Natural killer cell treated with Interleukin-12 subunit alpha and Interleukin-12 subunit beta and Interleukin-15 and Interleukin-18, amount 100 ng/mL, for 72 hours (primary cell): ENCODE results near the gene CDK7. TPM values are rescaled to one million over a fixed set of nuclear protein-coding genes. Genes with fewer than 3 reads are reported as not detected.
"Not testable (repeated sequence)": the region's sequence is repeated elsewhere in the genome, so short reads cannot be mapped to it uniquely, and the experiment has no call there.

ENCODE experiments used
- ATAC-seq, 2 donors: fragments of 150-1000 bp; cut with Tn5 transposase in 1 of 2; sonication (Bioruptor Pico), chemical (Tn5 transposase) in 1 of 2; 2 replicates each; pipeline ENCODE4 v1.10.0; 2021
- DNase-seq: peaks from one replicate; pipeline ENCODE4 v3.0.0; 2022; ENCODE audit warnings: low spot score
- H3K27ac Mint-ChIP-seq, 2 donors: 1 replicate in 1 of 2; 2 replicates in 1 of 2; pipeline ENCODE4 v1.8.0; 2022; ENCODE audit warnings: mixed read lengths in 2 of 2, mild to moderate bottlenecking in 1 of 2, moderate library complexity in 1 of 2
- H3K27me3 Mint-ChIP-seq, 2 donors: 1 replicate in 1 of 2; 2 replicates in 1 of 2; pipeline ENCODE4 v1.8.0; 2022; ENCODE audit warnings: mixed read lengths in 2 of 2
- H3K36me3 Mint-ChIP-seq: one replicate; pipeline ENCODE4 v1.8.0; 2022; ENCODE audit warnings: mixed read lengths
- H3K4me1 Mint-ChIP-seq, 2 donors: 1 replicate in 1 of 2; 2 replicates in 1 of 2; pipeline ENCODE4 v1.8.0; 2022; ENCODE audit warnings: low read depth in 2 of 2, mixed read lengths in 2 of 2, mild to moderate bottlenecking in 1 of 2
- H3K4me3 Mint-ChIP-seq: one replicate; pipeline ENCODE4 v1.8.0; 2022; ENCODE audit warnings: mixed read lengths
- H3K9me3 Mint-ChIP-seq: 2 replicates; pipeline ENCODE4 v1.8.0; 2022; ENCODE audit warnings: mixed read lengths
- total RNA-seq, 2 donors: library from RNA; stranded (reverse); gene quantifications; one replicate each; pipeline ENCODE4 v1.2.3, GENCODE V29; 2022

Gene CDK7
- total RNA-seq, 2 donors from 2014 or later, result 37.9 to 57.5 TPM

- Mint-ChIP-seq H3K27me3 (no peaks in the 10 kb centered on the region), H3K4me1 (peaks cover 10 to 13% of the 10 kb centered on the region in 2 donors), H3K4me3 (no peak overlapping the region), H3K36me3 (no peaks in the 10 kb centered on the region), H3K27ac (no peak overlapping the region), H3K9me3 (no peaks in the 10 kb centered on the region)
- DNase-seq (no peak), ATAC-seq (no peak)
Measured at GRCh38 chr5:69219939-69220338, 14.7 kb upstream of the CDK7 start.

- H3K36me3 Mint-ChIP-seq, H3K27ac Mint-ChIP-seq, H3K9me3 Mint-ChIP-seq, ATAC-seq, H3K27me3 Mint-ChIP-seq, DNase-seq, H3K4me3 Mint-ChIP-seq: not testable (repeated sequence)
- peaks cover 10 to 13% of the 10 kb centered on the region in 2 donors for H3K4me1 Mint-ChIP-seq
Measured at GRCh38 chr5:69220371-69220770, 14.3 kb upstream of the CDK7 start.

DNA sequence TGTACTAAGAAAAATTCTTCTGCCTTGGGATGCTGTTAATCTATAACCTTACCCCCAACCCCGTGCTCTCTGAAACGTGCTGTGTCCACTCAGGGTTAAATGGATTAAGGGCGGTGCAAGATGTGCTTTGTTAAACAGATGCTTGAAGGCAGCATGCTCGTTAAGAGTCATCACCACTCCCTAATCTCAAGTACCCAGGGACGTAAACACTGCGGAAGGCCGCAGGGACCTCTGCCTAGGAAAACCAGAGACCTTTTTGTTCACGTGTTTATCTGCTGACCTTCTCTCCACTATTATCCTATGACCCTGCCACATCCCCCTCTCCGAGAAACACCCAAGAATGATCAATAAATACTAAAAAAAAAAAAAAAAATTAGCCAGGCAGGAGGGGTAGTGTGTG is 13.9 kb upstream of the CDK7 start:
- H3K4me3 Mint-ChIP-seq, H3K9me3 Mint-ChIP-seq, H3K27ac Mint-ChIP-seq, H3K36me3 Mint-ChIP-seq, DNase-seq, H3K27me3 Mint-ChIP-seq, ATAC-seq: not testable (repeated sequence)
- H3K4me1 Mint-ChIP-seq, result peaks cover 11 to 13% of the 10 kb centered on the region in 2 donors

- no peaks in the 10 kb centered on the region for H3K9me3 Mint-ChIP-seq
- H3K27me3 Mint-ChIP-seq, result no peaks in the 10 kb centered on the region
- H3K27ac Mint-ChIP-seq, result no peak overlapping the region
- H3K4me1 Mint-ChIP-seq, result peaks cover 0 to 7% of the 10 kb centered on the region in 2 donors
- DNase-seq, result no peak
- no peak overlapping the region for H3K4me3 Mint-ChIP-seq
- ATAC-seq, result no peak
- H3K36me3 Mint-ChIP-seq, result no peaks in the 10 kb centered on the region
Measured at GRCh38 chr5:69224520-69224919, 10.2 kb upstream of the CDK7 start.

- no peak overlapping the region for H3K4me3 Mint-ChIP-seq
- H3K36me3 Mint-ChIP-seq, result no peaks in the 10 kb centered on the region
Measured at GRCh38 chr5:69225860-69226259, 8.8 kb upstream of the CDK7 start.

DNA sequence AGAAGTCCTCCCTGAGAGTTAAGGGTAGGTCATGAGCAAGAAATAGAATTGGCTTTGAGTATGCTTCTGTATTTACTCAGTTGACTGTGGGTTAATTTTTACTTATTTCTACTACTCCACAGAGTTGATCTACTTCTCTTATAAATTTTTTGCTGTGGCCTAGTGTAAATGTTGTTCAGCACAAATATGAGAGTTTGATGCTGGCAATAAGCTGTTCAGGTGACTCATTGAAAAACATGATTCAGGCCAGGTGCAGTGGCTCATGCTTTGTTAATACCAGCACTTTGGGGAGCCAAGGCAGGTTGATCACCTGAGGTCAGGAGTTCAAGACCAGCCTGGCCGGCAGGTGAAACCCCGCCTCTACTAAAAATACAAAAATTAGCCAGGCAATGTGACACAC is 4.5 kb upstream of the CDK7 start:
- Mint-ChIP-seq H3K9me3 (no peaks in the 10 kb centered on the region), H3K4me3 (no peak overlapping the region)
- DNase-seq, result no peak

More at GRCh38 chr5:69225860-69226259, 8.8 kb upstream of the CDK7 start:
- no peak for DNase-seq
- Mint-ChIP-seq H3K27me3 (no peaks in the 10 kb centered on the region), H3K4me1 (peaks cover 0 to 7% of the 10 kb centered on the region in 2 donors), H3K9me3 (no peaks in the 10 kb centered on the region), H3K27ac (no peak overlapping the region)
- ATAC-seq, result no peak

GRCh38 chr5:69231281-69231680 is 3.4 kb upstream of the CDK7 start:
- no peak overlapping the region for H3K4me3 Mint-ChIP-seq
- H3K9me3 Mint-ChIP-seq, result no peaks in the 10 kb centered on the region
- no peak overlapping the region for H3K27ac Mint-ChIP-seq
- H3K27me3 Mint-ChIP-seq, result no peaks in the 10 kb centered on the region
- peaks cover 8 to 16% of the 10 kb centered on the region in 2 donors for H3K4me1 Mint-ChIP-seq
- ATAC-seq (no peak), DNase-seq (no peak)
- H3K36me3 Mint-ChIP-seq, result no peaks in the 10 kb centered on the region

More for the DNA sequence above, 4.5 kb upstream of the CDK7 start:
- ATAC-seq, result no peak
- H3K36me3 Mint-ChIP-seq, result no peaks in the 10 kb centered on the region
- H3K27me3 Mint-ChIP-seq, result no peaks in the 10 kb centered on the region
- peaks cover 7 to 8% of the 10 kb centered on the region in 2 donors for H3K4me1 Mint-ChIP-seq
- H3K27ac Mint-ChIP-seq, result no peak overlapping the region

GRCh38 chr5:69231851-69232250 is 2.8 kb upstream of the CDK7 start:
- Mint-ChIP-seq H3K27me3 (no peaks in the 10 kb centered on the region), H3K9me3 (no peaks in the 10 kb centered on the region), H3K36me3 (no peaks in the 10 kb centered on the region), H3K4me1 (peaks cover 11 to 21% of the 10 kb centered on the region in 2 donors), H3K27ac (no peak overlapping the region), H3K4me3 (no peak overlapping the region)
- ATAC-seq (no peak), DNase-seq (no peak)

DNA sequence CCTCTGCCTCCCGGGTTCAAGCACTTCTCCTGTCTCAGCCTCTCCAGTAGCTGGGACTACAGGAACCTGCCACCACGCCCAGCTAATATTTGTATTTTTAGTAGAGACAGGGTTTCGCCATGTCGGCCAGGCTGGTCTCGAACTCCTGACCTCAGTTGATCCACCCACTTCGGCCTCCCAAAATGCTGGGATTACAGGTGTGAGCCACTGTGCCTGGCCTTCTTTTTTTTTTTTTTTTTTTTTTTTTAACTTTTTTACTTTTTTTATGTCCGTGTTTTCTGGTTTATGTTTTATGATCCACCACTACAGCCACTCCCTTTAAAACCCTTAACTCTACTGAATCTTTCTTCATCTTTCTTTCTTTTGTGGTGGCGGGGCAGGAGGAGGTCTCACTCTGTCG is 2.0 kb downstream of the CDK7 start:
- H3K9me3 Mint-ChIP-seq, H3K36me3 Mint-ChIP-seq, ATAC-seq, H3K27me3 Mint-ChIP-seq, DNase-seq: not testable (repeated sequence)
- Mint-ChIP-seq H3K4me3 (peak overlapping the region; percentile 76), H3K4me1 (peaks cover 35 to 36% of the 10 kb centered on the region in 2 donors), H3K27ac (peak overlapping the region; percentile 20 to 56)

GRCh38 chr5:69237877-69238276 is 3.2 kb downstream of the CDK7 start:
- no peak for DNase-seq
- peak overlapping the region in 1 of 2 donors; percentile 1 for H3K27ac Mint-ChIP-seq
- H3K36me3 Mint-ChIP-seq, result peaks cover 10% of the 10 kb centered on the region
- H3K27me3 Mint-ChIP-seq, result no peaks in the 10 kb centered on the region
- H3K4me3 Mint-ChIP-seq, result peak overlapping the region; percentile 76
- ATAC-seq, result no peak
- H3K4me1 Mint-ChIP-seq, result peaks cover 42 to 44% of the 10 kb centered on the region in 2 donors
- no peaks in the 10 kb centered on the region for H3K9me3 Mint-ChIP-seq

DNA sequence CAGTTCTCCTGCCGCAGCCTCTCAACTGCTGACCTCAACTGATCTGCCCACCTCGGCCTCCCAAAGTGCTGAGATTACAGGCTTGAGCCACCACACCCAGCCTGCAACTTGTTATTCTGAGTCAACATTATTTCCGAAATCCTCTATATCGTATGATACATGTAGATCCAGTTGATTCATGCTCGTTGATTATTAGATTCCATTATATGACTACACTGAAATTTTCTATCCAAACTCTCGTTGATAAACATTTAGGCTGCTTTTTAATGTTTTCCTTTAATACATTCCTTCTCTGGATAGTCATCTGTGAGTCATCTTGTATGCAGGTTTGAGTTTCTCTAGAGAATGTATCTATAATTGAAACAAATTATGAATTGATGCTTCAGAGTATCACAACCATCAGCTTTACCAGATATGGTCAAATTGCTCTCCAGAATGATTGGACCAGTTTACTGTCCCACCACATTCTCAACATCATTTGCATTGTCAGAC is 4.1 kb downstream of the CDK7 start:
- no peaks in the 10 kb centered on the region for H3K9me3 Mint-ChIP-seq
- H3K27me3 Mint-ChIP-seq, result no peaks in the 10 kb centered on the region
- ATAC-seq (no peak), DNase-seq (no peak)
- H3K36me3 Mint-ChIP-seq, result peaks cover 10% of the 10 kb centered on the region
- no peak overlapping the region for H3K27ac Mint-ChIP-seq
- H3K4me1 Mint-ChIP-seq, result peaks cover 48 to 49% of the 10 kb centered on the region in 2 donors
- H3K4me3 Mint-ChIP-seq, result no peak overlapping the region

DNA sequence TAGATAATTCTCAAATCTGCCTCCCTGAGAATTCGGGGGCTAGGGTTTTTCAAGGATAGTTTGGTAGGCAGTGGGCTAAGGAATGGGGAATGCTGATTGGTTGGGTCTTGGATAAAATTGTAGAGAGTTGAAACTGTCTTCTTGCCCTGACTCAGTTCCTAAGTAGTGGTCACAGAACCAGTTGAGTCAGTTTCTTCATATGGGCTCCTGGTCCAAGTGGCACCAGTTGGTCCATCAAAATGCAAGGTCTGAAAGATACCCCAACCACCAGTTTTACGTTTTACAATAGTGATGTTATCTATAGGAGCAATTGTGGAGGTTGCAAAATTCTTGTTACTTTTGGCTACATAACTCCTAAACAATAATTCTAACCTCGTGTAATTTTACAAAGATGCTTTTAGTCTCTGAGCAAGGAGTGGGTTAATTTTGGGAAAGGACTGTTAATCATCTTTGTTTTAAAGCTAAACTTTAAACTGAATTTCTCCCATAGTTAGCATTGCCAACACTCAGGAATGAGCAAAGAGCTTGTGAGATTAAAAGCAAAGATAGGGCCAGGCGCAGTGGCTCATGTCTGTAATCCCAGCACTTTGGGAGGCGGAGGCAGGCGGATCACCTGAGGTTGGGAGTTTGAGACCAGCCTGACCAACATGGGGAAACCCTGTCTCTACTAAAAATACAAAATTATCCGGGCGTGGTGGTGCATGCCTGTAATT is 7.7 kb downstream of the CDK7 start:
- H3K27ac Mint-ChIP-seq, result no peak overlapping the region
- H3K36me3 Mint-ChIP-seq, result peaks cover 10% of the 10 kb centered on the region
- H3K9me3 Mint-ChIP-seq, result no peaks in the 10 kb centered on the region
- DNase-seq (no peak), ATAC-seq (no peak)
- H3K4me1 Mint-ChIP-seq, result peaks cover 36 to 56% of the 10 kb centered on the region in 2 donors
- no peaks in the 10 kb centered on the region for H3K27me3 Mint-ChIP-seq
- H3K4me3 Mint-ChIP-seq, result no peak overlapping the region

DNA sequence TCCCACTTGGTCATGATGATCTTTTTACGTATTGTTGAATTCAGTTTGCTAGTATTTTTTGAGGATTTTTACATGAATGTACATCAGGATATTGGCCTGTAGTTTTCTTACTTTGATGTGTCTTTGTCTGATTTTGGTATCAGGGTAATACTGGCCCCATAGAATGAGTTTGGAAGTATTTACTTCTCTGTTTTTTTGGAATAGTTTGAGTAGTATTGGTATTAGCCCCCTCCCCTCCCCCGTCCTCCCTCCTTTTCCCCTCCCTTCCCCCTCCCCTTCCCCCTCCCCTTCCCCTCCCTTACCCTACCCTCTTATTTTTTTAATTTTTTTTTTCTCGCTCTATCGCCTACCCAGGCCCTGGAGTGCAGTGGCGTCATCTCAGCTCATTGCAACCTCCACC is 10.3 kb downstream of the CDK7 start:
- H3K4me3 Mint-ChIP-seq, result no peak overlapping the region
- no peaks in the 10 kb centered on the region for H3K27me3 Mint-ChIP-seq
- peaks cover 19% of the 10 kb centered on the region for H3K36me3 Mint-ChIP-seq

GRCh38 chr5:69248019-69248418 is 13.3 kb downstream of the CDK7 start:
- peaks cover 11% of the 10 kb centered on the region for H3K36me3 Mint-ChIP-seq
- no peak for DNase-seq
- ATAC-seq, result no peak
- H3K9me3 Mint-ChIP-seq, result no peaks in the 10 kb centered on the region
- H3K27ac Mint-ChIP-seq, result no peak overlapping the region
- H3K4me1 Mint-ChIP-seq, result peaks cover 31 to 34% of the 10 kb centered on the region in 2 donors
- H3K27me3 Mint-ChIP-seq, result no peaks in the 10 kb centered on the region
- no peak overlapping the region for H3K4me3 Mint-ChIP-seq

More for the DNA sequence above, 10.3 kb downstream of the CDK7 start:
- Mint-ChIP-seq H3K4me1 (peaks cover 40 to 50% of the 10 kb centered on the region in 2 donors), H3K9me3 (no peaks in the 10 kb centered on the region), H3K27ac (no peak overlapping the region)
- DNase-seq (no peak), ATAC-seq (no peak)
